ENCODE data around the gene RAB40A.
"Not testable (repeated sequence)": the region's sequence is repeated elsewhere in the genome, so short reads cannot be mapped to it uniquely, and the experiment has no call there.

RAB40A gene

DNA sequence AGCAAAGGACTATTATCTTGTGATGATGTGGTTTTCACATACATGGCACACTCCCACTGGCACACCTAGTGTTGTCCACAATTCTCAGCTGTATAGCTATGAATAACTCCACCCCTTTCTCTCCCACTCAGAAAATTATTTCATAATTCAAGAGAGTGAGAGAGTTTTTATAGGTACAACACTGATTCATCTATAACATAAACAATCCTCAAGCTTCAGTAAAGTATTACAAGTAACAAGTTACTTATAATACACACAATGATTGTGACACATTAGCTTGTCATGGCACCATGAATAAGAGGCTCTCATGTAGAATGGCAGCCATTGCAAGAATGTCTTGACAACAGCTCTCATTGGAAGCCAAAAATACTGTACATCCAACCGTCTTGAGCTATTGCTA, 43.9 kb downstream of the RAB40A start:
- Histone ChIP-seq H3K27ac (ENCODE audit: low read length, poor library complexity, severe bottlenecking) (no peak overlapping the region), H3K27me3 (ENCODE audit: control insufficient read depth in 1 of 2, insufficient read depth in 1 of 2, low read length in 2 of 2) (no peaks in the 10 kb centered on the region), H4K91ac (ENCODE audit: low read length) (no peak overlapping the region), H2AFZ (ENCODE audit: low read depth, low read length) (no peak overlapping the region), H2AK5ac (ENCODE audit: low read length, severe bottlenecking) (no peak overlapping the region), H3K36me3 (ENCODE audit: control insufficient read depth in 1 of 2, insufficient read depth in 2 of 2, low read depth in 1 of 2, low read length in 2 of 2) (no peaks in the 10 kb centered on the region), H3K9me3 (ENCODE audit: control insufficient read depth, low read length) (peaks cover 4% of the 10 kb centered on the region), H3K79me1 (replicated peaks; ENCODE audit: low read length, poor library complexity, severe bottlenecking) (no peaks in the 10 kb centered on the region), H3K4me2 (ENCODE audit: low read length, poor library complexity, severe bottlenecking) (no peak overlapping the region), H2BK15ac (ENCODE audit: low read depth, poor library complexity, severe bottlenecking) (no peak overlapping the region), H3K4me1 (ENCODE audit: control insufficient read depth, insufficient read depth, low read depth, low read length) (no peaks in the 10 kb centered on the region), H3K18ac (ENCODE audit: low read depth in 1 of 2, low read length in 2 of 2) (no peak overlapping the region), H3K9ac (ENCODE audit: low read length) (no peak overlapping the region), H2BK5ac (ENCODE audit: low read depth, low read length, poor library complexity, severe bottlenecking) (no peak overlapping the region), H3K23ac (ENCODE audit: low read length in 2 of 2) (no peak overlapping the region), H4K8ac (ENCODE audit: low read length) (no peak overlapping the region), H2BK120ac (ENCODE audit: low read depth, low read length) (no peak overlapping the region), H3K4ac (ENCODE audit: low read depth in 1 of 2, low read length in 2 of 2) (no peak overlapping the region), H2BK12ac (ENCODE audit: low read length in 2 of 2) (no peak overlapping the region), H3K14ac (ENCODE audit: low read length in 2 of 2) (no peak overlapping the region), H3K4me3 (ENCODE audit: insufficient read depth in 1 of 2, low read depth in 1 of 2, low read length in 2 of 2) (no peak overlapping the region)
- WGBS, result no CpG with 5 or more reads among the region's 1 CpG
- no peak for DNase-seq

DNA sequence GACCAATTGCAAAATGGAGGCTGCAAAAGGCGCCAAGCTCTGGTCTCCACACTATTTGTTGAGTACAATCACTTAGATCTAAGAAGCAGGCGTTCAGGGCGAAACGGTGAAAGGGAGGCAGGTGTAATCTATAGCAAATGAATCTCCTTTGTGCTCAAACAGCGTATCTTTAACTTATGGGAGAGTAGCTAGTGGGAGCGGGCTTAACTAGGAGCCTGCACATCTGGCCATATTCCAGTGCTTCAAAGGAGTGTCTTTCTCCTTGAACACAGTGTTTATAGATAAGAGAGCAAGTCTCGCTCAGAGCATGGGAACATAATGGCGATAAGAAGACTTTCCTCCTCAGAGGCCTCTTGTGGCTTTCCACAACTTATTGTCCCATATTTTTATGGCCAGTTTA, 49.3 kb downstream of the RAB40A start:
- H3K14ac ChIP-seq (ENCODE audit: low read length in 2 of 2); H2BK120ac ChIP-seq (ENCODE audit: low read depth, low read length); H2BK5ac ChIP-seq (ENCODE audit: low read depth, low read length, poor library complexity, severe bottlenecking); H3K4me3 ChIP-seq (ENCODE audit: insufficient read depth in 1 of 2, low read depth in 1 of 2, low read length in 2 of 2); H3K18ac ChIP-seq (ENCODE audit: low read depth in 1 of 2, low read length in 2 of 2); H4K91ac ChIP-seq (ENCODE audit: low read length); H3K4me2 ChIP-seq (ENCODE audit: low read length, poor library complexity, severe bottlenecking); H3K4ac ChIP-seq (ENCODE audit: low read depth in 1 of 2, low read length in 2 of 2); H3K9ac ChIP-seq (ENCODE audit: low read length); H3K23ac ChIP-seq (ENCODE audit: low read length in 2 of 2); H3K79me1 ChIP-seq (replicated peaks; ENCODE audit: low read length, poor library complexity, severe bottlenecking); H2AK5ac ChIP-seq (ENCODE audit: low read length, severe bottlenecking); H2AFZ ChIP-seq (ENCODE audit: low read depth, low read length); H3K27me3 ChIP-seq (ENCODE audit: control insufficient read depth in 1 of 2, insufficient read depth in 1 of 2, low read length in 2 of 2); H3K36me3 ChIP-seq (ENCODE audit: control insufficient read depth in 1 of 2, insufficient read depth in 2 of 2, low read depth in 1 of 2, low read length in 2 of 2); H3K4me1 ChIP-seq (ENCODE audit: control insufficient read depth, insufficient read depth, low read depth, low read length); H2BK15ac ChIP-seq (ENCODE audit: low read depth, poor library complexity, severe bottlenecking); H3K9me3 ChIP-seq (ENCODE audit: control insufficient read depth, low read length); H4K8ac ChIP-seq (ENCODE audit: low read length); H2BK12ac ChIP-seq (ENCODE audit: low read length in 2 of 2); H3K27ac ChIP-seq (ENCODE audit: low read length, poor library complexity, severe bottlenecking); DNase-seq: not testable (repeated sequence)
- 100% methylated on average over 7 of the region's 8 CpGs for WGBS

DNA sequence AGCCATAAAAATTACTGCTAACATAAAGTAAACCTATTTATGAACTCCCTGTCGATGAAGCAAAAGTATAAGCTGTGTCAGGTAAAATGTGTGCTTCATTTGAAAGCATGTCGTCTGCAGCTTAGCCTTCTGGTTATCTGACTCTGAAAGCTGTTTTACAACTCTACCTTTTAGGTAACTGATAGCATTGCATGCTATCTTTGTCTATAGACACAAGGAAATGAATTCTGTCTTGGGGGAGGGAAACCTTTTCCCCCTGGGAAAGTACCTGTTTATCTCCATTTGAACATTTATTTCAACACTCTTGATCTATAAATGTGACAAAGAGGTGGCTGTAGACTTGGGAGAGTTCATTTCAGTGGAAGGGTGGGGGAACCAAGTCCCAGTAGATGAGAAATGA, 51.4 kb downstream of the RAB40A start:
- Histone ChIP-seq H2BK12ac (ENCODE audit: low read length in 2 of 2) (no peak overlapping the region), H3K79me1 (replicated peaks; ENCODE audit: low read length, poor library complexity, severe bottlenecking) (no peaks in the 10 kb centered on the region), H3K9ac (ENCODE audit: low read length) (no peak overlapping the region), H3K4me1 (ENCODE audit: control insufficient read depth, insufficient read depth, low read depth, low read length) (peaks cover 3% of the 10 kb centered on the region), H2BK15ac (ENCODE audit: low read depth, poor library complexity, severe bottlenecking) (no peak overlapping the region), H3K4me2 (ENCODE audit: low read length, poor library complexity, severe bottlenecking) (no peak overlapping the region), H3K9me3 (ENCODE audit: control insufficient read depth, low read length) (peaks cover 4% of the 10 kb centered on the region), H3K23ac (ENCODE audit: low read length in 2 of 2) (no peak overlapping the region), H2AK5ac (ENCODE audit: low read length, severe bottlenecking) (no peak overlapping the region), H2BK120ac (ENCODE audit: low read depth, low read length) (no peak overlapping the region), H3K14ac (ENCODE audit: low read length in 2 of 2) (no peak overlapping the region), H2AFZ (ENCODE audit: low read depth, low read length) (no peak overlapping the region), H3K18ac (ENCODE audit: low read depth in 1 of 2, low read length in 2 of 2) (no peak overlapping the region), H3K4me3 (ENCODE audit: insufficient read depth in 1 of 2, low read depth in 1 of 2, low read length in 2 of 2) (no peak overlapping the region), H2BK5ac (ENCODE audit: low read depth, low read length, poor library complexity, severe bottlenecking) (no peak overlapping the region), H3K36me3 (ENCODE audit: control insufficient read depth in 1 of 2, insufficient read depth in 2 of 2, low read depth in 1 of 2, low read length in 2 of 2) (no peaks in the 10 kb centered on the region), H4K8ac (ENCODE audit: low read length) (no peak overlapping the region), H3K27me3 (ENCODE audit: control insufficient read depth in 1 of 2, insufficient read depth in 1 of 2, low read length in 2 of 2) (peaks cover 0 to 7% of the 10 kb centered on the region in 2 experiments), H3K27ac (ENCODE audit: low read length, poor library complexity, severe bottlenecking) (no peak overlapping the region), H4K91ac (ENCODE audit: low read length) (no peak overlapping the region), H3K4ac (ENCODE audit: low read depth in 1 of 2, low read length in 2 of 2) (no peak overlapping the region)
- DNase-seq, result no peak
- WGBS, result 57% methylated on average over 1 of the region's 2 CpGs

DNA sequence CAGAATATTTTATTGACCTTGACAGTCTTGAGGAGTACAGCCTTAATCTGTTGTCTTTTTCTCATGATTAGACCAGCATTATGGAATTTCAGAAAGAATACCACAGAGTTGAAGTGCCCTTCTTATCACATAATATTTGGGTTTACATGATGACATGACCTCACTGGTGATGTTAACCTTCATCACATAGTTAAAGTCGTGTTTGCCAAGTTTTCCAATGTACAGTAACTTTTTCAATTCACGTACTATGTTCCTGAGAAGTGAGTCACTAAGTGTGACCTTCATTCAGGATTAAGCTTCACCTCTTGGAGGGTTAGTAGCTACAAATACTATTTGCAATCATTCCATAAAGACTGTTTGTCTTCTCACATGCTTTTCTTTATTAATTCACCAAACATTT, 52.1 kb downstream of the RAB40A start:
- DNase-seq, result no peak

More for the DNA sequence above, 52.1 kb downstream of the RAB40A start:
- H2AK5ac ChIP-seq (ENCODE audit: low read length, severe bottlenecking), result no peak overlapping the region
- no peak overlapping the region for H3K23ac ChIP-seq (ENCODE audit: low read length in 2 of 2)
- H4K91ac ChIP-seq (ENCODE audit: low read length), result no peak overlapping the region
- no peak overlapping the region for H3K27ac ChIP-seq (ENCODE audit: low read length, poor library complexity, severe bottlenecking)
- H2BK5ac ChIP-seq (ENCODE audit: low read depth, low read length, poor library complexity, severe bottlenecking), result no peak overlapping the region
- H3K9ac ChIP-seq (ENCODE audit: low read length), result no peak overlapping the region
- no peak overlapping the region for H3K18ac ChIP-seq (ENCODE audit: low read depth in 1 of 2, low read length in 2 of 2)
- no peak overlapping the region for H4K8ac ChIP-seq (ENCODE audit: low read length)
- H3K79me1 ChIP-seq (replicated peaks; ENCODE audit: low read length, poor library complexity, severe bottlenecking), result no peaks in the 10 kb centered on the region
- H3K9me3 ChIP-seq (ENCODE audit: control insufficient read depth, low read length), result peaks cover 2% of the 10 kb centered on the region
- H2BK12ac ChIP-seq (ENCODE audit: low read length in 2 of 2), result no peak overlapping the region
- peaks cover 3% of the 10 kb centered on the region for H3K4me1 ChIP-seq (ENCODE audit: control insufficient read depth, insufficient read depth, low read depth, low read length)
- peaks cover 0 to 7% of the 10 kb centered on the region in 2 experiments for H3K27me3 ChIP-seq (ENCODE audit: control insufficient read depth in 1 of 2, insufficient read depth in 1 of 2, low read length in 2 of 2)
- no peak overlapping the region for H3K4ac ChIP-seq (ENCODE audit: low read depth in 1 of 2, low read length in 2 of 2)
- no peak overlapping the region for H3K4me3 ChIP-seq (ENCODE audit: insufficient read depth in 1 of 2, low read depth in 1 of 2, low read length in 2 of 2)
- no peak overlapping the region for H3K14ac ChIP-seq (ENCODE audit: low read length in 2 of 2)
- WGBS, result no CpG with 5 or more reads among the region's 2 CpGs
- H2BK120ac ChIP-seq (ENCODE audit: low read depth, low read length), result no peak overlapping the region
- no peak overlapping the region for H2AFZ ChIP-seq (ENCODE audit: low read depth, low read length)
- H3K4me2 ChIP-seq (ENCODE audit: low read length, poor library complexity, severe bottlenecking), result no peak overlapping the region
- H2BK15ac ChIP-seq (ENCODE audit: low read depth, poor library complexity, severe bottlenecking), result no peak overlapping the region
- no peaks in the 10 kb centered on the region for H3K36me3 ChIP-seq (ENCODE audit: control insufficient read depth in 1 of 2, insufficient read depth in 2 of 2, low read depth in 1 of 2, low read length in 2 of 2)
